ENCODE results near the gene NTPCR. TPM values are rescaled to one million over a fixed set of nuclear protein-coding genes. Genes with fewer than 3 reads are reported as not detected.
"Not testable (repeated sequence)": the region's sequence is repeated elsewhere in the genome, so short reads cannot be mapped to it uniquely, and the experiment has no call there.

NTPCR gene, protein sequence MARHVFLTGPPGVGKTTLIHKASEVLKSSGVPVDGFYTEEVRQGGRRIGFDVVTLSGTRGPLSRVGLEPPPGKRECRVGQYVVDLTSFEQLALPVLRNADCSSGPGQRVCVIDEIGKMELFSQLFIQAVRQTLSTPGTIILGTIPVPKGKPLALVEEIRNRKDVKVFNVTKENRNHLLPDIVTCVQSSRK
- polyA plus RNA-seq (ENCODE audit: insufficient read length) = 41.0 TPM

DNA sequence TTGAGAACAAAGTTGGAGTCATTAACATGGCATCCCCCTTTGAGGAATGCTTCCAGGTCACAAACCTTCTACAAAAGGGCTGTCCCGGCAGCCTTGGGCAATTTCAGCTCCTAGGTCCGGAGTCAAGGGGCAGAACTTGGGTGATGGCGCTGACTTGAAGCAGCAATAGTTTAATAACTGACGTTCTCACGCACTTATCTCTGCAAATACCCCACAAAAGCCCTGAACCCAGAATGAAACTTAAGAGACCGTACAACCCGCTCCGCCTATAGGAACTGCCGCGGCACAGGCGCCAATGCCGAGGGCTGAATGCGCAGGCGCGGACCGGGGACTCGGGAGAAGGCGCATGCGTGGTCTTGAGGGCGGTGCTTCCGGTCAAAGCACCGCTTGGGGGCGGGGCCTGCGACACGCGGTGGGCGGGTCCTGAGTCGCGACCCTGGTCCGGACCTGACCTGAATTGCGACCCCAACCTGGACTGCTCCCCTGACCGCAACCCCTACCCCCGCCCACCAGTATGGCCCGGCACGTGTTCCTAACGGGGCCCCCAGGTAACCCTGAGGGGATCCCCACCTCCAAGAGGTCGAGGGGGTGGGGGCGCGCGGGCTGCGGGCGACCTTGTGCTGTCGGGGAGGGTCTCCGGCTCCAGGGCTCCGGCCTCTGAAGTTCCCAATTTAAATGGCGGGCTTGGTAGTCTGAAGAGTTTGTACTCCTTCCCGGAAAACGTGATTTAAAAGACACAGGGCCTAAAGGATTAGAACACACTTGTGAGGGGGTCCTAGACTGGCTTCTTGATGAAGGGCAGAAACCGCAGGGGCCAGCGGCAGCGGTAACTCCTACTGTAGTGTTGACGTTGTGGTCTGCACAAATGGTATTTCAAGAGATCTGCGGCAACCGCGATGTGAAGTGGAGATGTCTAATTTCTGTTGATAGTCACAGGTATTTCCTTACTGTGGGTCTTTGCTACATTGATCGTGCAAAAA is at the start of gene NTPCR:
NTPCR (plus strand) TSS at position 415 of the 980 bp plus-strand sequence; CDS start at position 515, 100 bp downstream.
- DNase-seq = peak; percentile 95

DNA sequence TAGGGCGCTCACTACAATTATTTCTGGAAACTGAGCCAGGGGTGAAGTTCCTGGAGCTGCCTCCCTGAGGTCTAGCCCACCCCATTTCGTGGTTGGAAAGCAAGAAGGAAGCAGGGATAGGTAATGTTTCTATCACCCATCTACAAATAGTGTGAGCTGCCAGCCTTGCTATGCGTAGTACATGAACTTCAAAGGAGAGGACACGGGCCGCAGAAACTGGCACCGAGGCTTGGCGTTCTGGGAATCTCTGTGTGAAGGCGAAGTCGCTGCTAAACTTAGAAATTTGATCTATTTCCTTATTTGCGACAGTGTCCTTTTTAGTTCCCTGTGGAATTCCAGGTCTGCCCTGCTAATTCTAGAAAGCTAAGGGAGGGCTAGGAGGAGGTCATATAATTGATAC is 49.6 kb upstream of the NTPCR start:
- DNase-seq = no peak

DNA sequence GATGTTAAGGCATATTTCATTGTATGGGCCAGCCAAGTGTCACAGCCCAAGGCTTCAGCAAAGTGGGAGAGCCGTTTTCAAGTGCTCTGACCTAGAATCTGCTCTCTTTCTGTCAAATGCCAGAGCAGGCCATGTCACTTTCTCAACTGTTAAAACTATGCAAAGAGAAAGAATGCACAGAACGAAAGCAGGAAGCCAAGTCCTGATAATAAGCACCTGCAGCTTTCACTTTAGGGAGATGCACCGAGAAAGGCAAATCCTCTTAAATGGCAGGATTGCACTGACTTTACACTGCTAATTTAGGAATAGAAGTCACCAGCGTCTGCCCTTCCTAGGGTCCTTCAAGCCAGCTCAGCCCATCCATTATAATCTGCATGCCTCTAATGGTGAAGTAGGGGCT is 49.2 kb upstream of the NTPCR start:
- DNase-seq = no peak

DNA sequence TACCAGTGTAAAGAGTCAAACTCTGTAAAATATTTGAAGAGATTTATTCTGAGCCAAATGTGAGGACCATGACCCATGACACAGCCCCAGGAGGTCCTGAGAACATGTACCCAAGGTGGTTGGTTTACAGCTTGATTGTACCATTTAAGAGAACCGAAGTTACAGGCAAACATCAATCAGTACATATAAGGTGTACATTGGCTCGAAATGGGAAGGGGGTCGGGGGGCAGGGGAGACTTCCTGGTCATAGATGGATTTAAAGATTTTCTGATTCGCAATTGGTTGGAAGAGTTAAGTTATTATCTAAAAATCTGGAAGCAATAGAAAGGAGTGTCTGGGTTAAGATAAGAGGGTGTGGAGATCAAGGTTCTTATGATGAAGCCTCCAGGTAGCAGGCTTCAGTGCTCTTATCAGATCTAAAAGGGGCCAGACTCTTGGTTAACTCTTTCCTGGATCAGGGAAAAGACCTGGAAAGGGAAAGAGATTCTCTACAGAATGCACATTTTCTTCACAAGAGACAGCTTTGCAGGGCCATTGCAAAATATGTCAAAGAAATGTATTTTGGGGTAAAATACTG is 47.5 kb upstream of the NTPCR start:
- no peak for DNase-seq

DNA sequence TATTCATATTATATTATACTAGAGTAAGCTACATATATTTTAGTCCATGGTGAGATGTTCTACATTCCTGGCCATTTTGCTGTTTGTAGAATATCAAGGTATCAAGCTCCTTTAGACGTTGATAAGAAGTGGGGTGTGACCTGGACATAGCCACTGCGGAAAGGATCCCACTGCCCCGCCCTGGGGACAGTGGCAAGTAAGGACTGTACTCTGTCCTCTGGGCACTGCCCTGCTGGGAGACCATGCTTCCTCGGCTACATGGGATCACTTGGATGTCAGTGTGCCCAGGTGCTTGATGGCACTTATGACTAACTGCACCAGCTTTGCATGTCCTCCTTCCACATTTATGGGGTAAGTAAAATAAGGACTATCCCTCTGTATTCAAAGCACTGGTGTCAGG is 46.3 kb upstream of the NTPCR start:
- no peak for DNase-seq

DNA sequence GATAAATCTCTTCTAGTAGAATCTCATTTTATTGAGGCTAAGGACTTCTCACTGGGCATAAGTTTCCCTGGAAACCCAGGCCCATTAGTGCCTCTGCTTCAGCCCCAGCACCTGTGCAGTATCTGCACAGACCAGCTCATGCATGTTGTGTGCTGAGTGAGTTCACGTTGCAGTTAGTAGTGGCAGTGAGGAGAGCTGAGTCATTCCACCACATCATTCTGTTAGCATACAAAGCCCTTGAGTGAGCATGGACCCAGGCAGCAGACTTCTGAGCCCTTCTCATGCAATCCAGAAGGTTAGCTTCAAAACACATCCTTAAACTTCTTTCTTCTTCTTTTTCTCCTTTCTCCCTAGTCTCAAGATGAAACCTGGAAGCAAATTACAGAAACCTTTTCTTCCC is 45.8 kb upstream of the NTPCR start:
- no peak for DNase-seq

DNA sequence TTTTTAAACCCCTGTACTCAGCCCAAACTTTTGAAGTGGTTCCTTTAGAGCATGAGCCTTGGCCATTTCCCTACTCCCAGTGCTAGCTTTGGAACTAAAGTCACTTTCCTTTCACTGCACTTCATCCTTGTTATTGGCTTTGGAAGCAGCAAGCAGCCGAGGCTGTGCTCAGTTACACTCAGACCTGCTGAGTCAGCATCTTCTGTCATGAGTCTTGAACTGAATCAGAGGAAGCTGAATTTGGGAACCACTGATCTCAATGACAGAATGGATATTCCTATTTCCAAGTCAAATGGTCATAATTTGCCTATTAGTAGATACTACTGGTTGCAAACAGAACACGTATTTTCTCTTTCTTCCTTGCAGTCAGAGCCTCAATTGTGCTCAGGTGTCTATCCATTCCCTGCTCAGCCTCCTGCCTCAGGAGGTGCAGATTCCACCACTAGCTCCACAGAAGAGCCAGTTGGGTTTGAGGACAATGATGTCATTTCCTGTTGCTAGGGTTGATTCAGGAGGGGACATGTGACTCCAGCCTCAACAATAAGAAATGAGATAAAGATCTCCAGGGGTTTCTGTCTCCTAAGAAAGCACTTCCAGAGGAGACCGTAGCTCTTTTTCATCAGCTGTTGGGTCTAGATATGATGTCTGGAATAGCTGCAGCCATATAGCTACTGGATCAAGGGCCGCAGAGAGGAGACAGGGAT is 44.9 kb upstream of the NTPCR start:
- DNase-seq = no peak

DNA sequence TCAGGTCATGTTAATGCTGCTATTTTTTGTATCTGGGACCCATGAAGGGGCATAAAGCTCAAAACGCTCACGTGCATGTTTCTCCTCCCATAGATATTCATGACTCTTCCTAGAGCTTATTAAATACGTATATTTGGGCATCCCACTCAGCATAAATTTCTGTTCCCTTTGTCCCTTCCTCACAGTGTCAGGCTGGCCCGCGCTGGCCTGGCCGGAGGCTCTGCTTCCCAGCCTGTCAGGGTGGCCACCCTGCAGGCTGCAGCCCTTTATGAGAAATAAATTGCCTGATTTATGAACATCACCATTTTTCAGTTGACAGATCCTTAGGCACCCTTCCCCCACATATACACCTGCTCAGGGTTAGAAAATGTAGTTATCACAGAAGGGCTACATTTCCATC is 44.0 kb upstream of the NTPCR start:
- no peak for DNase-seq

DNA sequence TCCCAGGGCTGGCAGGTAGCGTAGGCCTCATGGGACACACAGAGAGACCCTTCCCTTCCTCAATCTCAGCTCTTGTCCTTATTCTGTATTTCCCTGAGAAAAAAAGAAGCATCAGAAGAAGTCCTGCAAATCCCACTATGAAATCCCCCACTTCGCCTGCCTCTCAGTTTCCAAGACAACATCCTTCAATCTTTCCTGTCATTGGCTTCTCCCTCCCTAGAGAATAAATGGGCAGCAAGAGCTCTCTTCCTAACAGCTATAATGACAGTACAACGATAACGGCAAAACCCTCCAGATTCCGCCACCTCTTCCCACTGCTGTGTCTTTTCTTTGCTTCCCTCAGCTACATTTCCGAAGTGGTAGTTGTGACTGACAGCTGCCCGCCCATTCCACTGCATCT is 41.6 kb upstream of the NTPCR start:
- no peak for DNase-seq

DNA sequence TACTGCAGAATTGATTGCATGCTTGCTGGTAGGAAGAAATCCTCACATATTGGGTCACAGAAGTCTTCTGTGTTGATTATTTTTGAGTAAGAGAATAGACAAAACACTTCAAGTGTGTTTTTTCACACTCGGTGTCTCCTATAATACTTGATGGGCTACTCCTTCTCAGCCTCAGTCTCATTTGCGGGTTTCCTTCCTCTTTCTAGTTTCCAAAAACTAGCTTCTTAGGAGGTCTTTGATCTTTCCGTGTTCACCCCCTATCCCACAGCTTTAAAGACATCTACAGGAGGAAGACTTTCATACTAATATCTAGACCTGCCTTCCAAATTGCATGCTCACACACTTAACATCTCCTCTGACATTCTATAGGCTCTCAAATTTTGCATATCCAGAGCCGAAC is 40.7 kb upstream of the NTPCR start:
- DNase-seq = no peak

DNA sequence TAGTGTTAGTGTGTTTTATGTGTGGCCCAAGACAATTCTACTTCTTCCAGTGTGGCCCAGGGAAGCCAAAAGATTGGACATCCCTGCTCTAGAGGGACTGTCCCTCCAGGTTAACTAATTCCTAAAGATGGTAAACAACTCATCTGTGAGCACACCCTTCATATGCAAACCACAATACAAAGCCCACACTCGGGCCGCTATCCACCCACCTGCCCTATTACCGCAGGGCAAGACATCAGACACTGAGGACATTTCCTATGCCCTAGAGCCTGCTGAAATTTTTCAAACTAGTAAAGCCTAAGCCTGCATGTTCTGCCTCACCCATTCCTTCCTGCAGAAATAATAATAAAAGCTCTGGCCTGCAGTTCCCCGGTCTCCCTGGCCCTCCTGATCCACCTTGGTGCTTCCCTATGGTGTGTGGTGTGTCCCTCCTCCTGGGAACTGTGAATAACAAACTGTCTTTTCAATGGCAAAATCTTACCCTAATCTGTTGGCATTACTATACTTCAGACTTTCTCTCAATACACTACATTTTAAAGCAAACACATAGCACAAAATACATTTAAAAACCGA is 39.3 kb upstream of the NTPCR start:
- DNase-seq = no peak

DNA sequence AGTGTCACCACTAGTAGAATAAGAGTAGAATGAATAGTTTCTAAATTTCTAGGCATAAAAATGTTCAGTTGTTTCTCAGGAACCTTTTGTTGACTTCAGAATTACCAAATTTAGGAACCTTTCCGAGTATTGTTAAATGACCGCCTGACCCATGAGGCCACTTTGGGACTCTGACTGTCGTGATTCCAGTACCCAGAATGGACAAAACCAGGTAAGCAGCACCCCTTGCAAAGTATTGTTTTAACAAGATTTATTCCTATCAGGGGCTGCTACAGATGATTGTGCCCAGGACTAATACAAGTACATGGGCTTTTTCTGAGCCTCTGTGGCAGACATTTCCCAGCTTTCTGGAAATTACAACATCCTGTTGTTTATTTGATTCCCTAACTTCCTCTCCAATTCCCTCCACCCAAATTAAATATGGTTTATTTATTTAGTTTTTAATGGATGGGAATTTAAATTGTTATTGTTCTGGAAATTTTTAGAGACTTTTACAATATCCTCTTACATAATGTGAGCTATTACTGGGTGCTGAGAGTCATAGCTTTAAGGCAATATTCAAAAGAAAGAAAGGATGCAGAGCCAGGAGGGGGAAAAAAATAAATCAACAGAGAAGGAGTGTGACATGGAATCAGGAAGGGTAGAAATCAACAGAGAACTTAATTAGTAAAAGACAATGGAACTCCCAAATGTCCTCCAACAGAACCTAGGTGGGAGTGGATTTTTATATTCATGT is 37.4 kb upstream of the NTPCR start:
- DNase-seq = no peak

DNA sequence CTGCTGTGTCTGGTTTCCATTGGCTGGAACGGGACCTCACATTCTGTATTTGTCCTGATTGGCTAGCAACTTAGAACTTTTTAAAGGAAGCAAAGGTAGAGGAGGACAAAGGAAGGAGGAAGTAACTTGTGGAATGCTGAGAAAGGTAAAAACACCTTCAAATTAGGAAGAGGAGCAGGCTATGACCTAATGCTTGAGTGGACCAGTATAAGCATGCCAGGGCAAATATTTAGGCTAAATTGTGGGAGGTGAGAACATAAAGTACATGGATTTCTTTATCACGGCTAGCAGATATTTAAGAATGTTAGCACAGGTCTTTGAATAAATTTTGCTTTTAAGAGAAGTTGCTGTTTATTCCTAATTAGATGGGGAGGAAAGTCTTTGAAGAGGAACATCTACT is 36.1 kb upstream of the NTPCR start:
- DNase-seq = not testable (repeated sequence)

DNA sequence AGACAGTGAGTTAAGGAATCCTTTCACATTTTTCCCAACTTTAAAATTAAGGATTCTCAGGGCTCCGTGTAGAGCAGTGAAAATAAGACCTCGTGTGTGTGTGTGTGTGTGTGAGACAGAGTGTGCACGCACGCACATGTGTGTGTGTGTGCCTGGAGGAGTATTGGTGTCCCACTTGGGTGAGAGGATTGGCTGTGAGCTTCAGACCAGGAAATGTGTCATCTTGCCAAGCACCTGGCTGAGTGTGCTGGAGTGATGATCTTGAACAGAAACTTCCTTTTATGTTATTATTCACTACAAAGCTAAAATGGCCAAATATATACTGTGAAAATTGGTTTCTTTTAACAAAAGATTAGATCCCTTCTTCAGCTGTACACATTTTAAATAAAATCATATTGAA is 35.2 kb upstream of the NTPCR start:
- DNase-seq = no peak

DNA sequence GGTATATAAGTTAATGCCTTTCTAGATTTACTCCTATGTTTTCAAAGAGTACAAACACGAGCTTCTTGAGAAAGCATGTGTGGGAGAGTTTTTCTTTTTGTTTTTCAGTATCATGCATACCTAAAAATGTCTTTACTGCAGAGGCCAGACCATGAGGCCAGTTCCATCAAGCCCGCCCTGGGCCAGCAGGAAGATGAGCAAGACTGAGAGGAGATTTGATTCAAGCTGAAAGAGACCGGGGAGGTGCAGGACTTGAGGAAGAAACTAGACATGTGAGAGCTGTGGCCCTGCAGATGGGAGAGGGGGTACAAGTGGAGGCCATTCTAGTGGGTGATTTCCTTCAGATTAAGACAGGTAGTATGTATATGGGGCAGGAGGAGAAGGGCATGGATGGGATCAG is 33.4 kb upstream of the NTPCR start:
- DNase-seq = no peak

DNA sequence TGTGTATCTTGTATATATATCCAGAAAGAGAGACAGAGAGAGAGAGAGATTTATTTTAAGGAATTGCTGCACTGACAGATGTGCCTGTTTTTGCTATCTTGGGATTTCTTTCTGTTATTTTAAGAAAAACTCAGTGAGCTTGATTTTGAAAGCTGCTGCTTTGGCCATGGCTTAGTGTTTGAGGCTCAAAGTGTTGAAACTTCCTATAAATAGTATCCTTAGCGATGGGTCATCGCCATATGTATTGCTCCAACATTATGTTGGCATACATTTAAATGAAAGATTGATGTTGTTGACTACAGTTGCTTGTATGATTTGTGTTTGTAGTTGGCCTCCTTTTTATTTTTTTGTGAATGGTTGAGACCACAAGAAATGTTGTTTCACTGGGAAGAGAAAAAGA is 29.0 kb upstream of the NTPCR start:
- no peak for DNase-seq

DNA sequence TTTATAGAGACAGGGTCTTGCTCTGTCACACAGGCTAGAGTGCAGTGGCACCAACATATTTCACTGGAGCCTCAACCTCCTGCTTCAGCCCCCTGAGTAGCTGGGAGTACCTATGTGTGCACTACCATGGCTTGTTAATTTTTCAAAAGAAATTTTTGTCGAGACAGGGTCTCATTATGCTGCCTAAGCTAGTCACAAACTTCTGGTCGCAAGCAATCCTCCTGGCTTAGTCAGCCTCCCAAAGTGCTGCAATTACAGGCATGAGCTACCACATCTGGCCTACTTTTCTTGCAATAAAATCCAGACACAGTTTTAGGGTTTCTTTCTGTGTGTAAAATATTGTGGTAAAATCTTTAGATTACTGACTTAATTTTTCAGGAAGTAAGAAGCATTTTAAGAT is 27.9 kb upstream of the NTPCR start:
- DNase-seq = no peak

DNA sequence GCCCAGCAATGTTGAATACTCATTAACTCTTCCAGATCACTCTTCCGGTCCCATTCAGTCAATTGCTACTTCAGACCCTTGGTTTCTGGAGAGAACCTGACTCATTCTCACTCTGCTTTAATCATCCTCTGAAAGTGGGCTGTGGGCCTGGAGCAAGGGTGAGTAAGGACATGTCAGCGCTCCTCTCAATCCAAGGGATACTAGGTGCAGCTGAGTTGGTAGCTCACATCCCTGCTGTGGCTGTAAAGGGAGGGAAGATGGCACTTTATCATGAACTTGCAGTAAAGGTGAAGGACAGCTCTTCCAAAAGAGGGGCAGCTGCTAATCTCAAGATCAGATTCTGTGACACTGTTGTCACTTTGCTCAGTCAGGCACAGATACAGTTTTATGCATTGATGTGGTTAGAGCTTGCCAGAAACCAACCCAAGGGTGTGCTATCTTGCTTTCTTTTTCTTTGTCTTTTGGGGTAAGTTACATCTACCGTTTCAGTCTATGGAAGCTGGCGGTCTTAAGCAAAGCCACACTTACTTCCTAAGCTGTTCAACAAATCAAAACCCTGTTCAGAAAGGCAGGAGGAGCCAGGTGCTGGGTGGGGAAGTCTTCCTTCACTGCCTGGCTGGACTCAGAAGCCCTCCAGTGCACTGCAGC is 26.5 kb upstream of the NTPCR start:
- no peak for DNase-seq

DNA sequence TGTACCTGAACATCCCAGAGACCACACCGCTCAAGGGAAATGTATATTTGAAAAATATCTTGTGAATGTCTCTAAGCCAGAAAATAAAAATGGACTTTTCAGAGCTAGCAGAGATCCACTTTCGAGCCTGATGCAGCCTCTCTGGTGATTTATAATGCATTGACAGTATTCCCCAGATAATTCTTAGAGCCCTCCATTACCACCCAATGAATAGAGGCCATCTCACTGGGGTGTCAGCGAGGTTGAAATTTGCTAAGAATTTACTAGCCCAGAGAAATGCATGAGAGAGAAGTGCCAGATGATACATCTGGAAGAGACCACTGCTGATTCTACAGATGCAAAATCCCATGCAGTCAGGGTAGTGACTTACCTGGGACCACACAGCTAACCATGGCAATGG is 25.5 kb upstream of the NTPCR start:
- no peak for DNase-seq

DNA sequence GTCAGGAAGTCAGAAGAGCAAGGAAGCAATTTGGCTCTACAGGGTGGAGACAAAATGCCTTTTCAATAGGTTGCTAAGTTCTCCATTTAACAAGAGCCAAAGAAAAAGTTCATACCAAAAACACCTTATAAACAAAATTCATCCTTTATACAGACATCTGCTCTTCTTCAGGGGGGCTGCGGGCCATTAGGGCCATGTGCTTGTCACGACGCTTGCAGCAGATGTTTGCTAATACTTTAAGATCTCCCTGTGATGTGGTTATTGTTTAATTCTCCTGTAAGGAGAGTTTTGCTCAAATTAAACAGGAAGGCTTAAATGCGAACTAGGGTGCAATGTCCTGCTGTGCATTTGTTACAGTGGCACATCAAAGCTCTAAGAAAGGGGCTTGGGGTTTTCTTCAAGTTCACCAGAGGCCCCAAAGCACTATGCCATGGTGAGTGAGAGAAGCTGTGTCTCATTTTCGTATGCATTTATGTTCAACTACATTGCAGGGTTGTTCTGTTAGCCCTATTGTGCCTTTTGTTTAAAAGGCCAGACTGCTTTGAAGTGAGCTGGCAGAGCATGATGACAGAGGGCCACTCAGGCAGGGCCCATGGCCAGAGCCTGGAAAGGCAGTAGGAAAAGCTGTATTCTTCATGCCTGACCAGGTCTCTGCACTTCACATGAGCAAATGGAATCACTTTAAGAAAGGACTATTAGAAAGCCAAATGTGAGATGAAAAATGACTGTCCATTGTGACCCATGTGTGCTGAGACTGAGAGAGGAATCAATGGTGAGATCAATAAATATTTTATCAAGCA is 24.8 kb upstream of the NTPCR start:
- no peak for DNase-seq

DNA sequence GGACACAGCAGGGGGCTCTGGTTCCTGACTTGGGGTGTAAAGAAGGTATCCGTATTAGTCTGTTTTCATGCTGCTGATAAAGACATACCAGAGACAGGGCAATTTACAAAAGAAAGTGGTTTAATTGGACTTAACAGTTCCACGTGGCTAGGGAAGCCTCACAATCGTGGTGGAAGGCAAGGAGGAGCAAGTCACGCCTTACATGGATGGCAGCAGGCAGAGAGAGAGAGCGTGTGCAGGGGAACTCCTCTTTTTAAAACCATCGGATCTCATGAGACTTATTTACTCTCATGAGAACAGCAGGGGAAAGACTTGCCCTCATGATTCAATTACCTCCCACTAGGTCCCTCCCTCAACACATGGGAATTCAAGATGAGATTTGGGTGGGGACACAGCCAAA is 23.2 kb upstream of the NTPCR start:
- DNase-seq = not testable (repeated sequence)
